Nephron (organoid): Measurements from ENCODE around the gene HPD.
A peak's percentile ranks its signal among the peaks of the same experiment; 100 is the strongest.
"Not testable (repeated sequence)": the region's sequence is repeated elsewhere in the genome, so short reads cannot be mapped to it uniquely, and the experiment has no call there.

Experiments
- H3K27ac Mint-ChIP-seq, 3 experiments: 2 replicates each; pipeline ENCODE4 v1.8.0; 2020; ENCODE audit warnings: mixed read lengths in 3 of 3, mild to moderate bottlenecking in 2 of 3, moderate library complexity in 1 of 3
- H3K27me3 Mint-ChIP-seq: 2 replicates; pipeline ENCODE4 v1.8.0; 2021; ENCODE audit warnings: low read depth, mild to moderate bottlenecking, moderate library complexity, mixed read lengths
- H3K36me3 Mint-ChIP-seq: 2 replicates; pipeline ENCODE4 v1.8.0; 2020; ENCODE audit warnings: low read depth, mixed read lengths
- H3K4me1 Mint-ChIP-seq: 2 replicates; pipeline ENCODE4 v1.8.0; 2020; ENCODE audit warnings: mixed read lengths
- H3K4me3 Mint-ChIP-seq, 3 experiments: 2 replicates each; pipeline ENCODE4 v1.8.0; 2020; ENCODE audit warnings: mild to moderate bottlenecking in 3 of 3, mixed read lengths in 3 of 3, moderate library complexity in 2 of 3
- H3K9me3 Mint-ChIP-seq: 2 replicates; pipeline ENCODE4 v1.8.0; 2020; ENCODE audit warnings: mixed read lengths
- TF ChIP-seq, protein P1 (sequence below), 3 experiments: fragments of 200-600 bp; sonication (generic); IDR thresholded peaks; one replicate each; pipeline ENCODE4 v1.5.0; 2021; ENCODE audit warnings: antibody characterized with exemption in 3 of 3; ENCODE audit not compliant: unreplicated experiment in 3 of 3

Gene HPD

DNA sequence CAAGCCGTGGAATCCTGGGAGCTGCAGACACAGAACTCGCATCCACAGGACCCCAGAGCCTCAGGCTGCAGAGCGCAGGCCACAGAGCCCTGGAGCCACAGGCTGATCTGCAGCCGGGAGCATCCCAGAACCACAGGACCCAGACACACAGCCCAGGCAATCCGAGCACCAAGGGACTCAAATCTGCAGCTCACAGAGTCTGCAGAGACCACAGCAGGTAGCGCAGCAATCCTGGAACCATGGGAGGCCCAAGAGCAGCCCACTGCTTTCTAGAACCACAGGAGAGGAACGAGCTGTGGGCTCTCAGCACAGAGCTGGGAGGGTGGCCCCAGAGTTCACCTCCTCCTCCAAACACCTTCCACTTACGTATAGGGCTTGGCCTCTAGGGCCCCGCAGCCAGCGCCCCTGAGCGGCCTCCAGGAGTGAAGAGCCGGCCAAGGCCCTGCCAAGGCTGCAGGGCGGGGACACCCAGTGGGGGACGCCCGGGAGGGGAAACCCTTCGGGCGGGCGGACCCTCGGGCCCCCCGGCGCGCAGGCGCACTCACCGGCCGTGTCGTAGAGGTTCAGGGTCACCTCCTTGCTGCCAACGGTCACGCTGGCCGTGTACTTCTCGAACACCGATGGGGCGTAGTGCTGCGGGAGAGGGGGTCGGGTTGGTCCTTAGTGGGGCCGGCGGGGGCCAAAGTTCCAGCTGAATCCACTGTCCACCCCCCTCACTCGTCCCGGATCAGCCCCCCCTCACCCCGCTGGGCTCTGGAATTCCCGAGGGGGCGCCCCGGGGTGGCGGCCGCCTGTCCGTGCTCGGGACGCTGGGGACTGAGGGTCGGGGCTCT lies 65.8 kb downstream of the HPD start:
- Mint-ChIP-seq H3K27ac (peak overlapping the region; percentile 48 to 83 (median 60)), H3K9me3 (no peaks in the 10 kb centered on the region), H3K4me1 (peaks cover 42% of the 10 kb centered on the region), H3K27me3 (peaks cover 7% of the 10 kb centered on the region), H3K4me3 (peak overlapping the region; percentile 79 to 84 (median 83)), H3K36me3 (peaks cover 11% of the 10 kb centered on the region)
- TF ChIP-seq, protein P1, sequence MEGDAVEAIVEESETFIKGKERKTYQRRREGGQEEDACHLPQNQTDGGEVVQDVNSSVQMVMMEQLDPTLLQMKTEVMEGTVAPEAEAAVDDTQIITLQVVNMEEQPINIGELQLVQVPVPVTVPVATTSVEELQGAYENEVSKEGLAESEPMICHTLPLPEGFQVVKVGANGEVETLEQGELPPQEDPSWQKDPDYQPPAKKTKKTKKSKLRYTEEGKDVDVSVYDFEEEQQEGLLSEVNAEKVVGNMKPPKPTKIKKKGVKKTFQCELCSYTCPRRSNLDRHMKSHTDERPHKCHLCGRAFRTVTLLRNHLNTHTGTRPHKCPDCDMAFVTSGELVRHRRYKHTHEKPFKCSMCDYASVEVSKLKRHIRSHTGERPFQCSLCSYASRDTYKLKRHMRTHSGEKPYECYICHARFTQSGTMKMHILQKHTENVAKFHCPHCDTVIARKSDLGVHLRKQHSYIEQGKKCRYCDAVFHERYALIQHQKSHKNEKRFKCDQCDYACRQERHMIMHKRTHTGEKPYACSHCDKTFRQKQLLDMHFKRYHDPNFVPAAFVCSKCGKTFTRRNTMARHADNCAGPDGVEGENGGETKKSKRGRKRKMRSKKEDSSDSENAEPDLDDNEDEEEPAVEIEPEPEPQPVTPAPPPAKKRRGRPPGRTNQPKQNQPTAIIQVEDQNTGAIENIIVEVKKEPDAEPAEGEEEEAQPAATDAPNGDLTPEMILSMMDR (IDR thresholded peaks at IDR 0.05; ENCODE audit: unreplicated experiment in 3 of 3): no peak

DNA sequence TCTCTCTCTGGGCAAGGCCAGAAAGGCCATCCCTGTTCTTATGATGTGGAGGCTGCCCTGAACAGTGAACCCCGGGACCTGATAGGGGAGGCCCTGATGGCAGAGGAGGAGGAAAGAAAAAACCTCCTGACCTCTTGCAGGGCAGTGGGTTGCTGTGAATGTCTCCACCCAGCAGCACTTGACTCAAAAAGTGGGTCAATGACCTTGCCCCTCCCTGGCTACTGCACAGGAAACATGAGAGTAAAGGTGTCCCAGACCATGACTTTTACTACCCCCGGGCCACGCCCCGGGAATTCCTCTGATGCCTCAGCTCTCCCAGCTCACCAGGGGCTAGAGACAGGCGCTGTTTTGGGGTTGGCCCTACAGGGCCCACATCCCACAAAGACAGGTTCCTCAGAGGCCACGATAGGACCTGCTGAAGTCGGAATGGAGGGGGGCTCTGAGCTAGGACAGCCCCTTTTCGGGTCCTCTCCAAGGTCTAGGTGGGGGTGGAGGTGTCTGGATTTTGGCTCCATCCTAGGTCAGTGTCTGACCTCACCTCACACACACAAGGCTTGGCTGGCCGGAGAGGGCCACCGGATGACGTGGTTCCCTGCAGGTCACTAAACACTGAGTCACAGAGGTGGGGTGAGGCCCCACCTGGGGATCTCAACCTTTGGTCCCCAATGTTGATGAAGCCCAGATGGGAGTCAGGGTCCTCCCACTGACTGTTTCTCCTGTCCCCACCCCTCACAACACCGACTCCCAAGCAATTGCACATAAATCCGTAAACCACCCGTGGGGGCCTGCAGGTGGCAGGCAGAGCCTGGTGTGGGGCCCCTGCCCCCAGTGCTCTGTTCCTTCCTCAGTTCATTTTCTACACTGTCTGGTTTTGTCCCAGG lies 66.7 kb downstream of the HPD start:
- Mint-ChIP-seq H3K27ac (peak overlapping the region; percentile 48 to 83 (median 60)), H3K4me1 (peaks cover 33% of the 10 kb centered on the region), H3K36me3 (peaks cover 5% of the 10 kb centered on the region), H3K4me3 (peak overlapping the region; percentile 79 to 84 (median 83)), H3K9me3 (no peaks in the 10 kb centered on the region), H3K27me3 (peaks cover 7% of the 10 kb centered on the region)
- TF ChIP-seq, protein P1 (IDR thresholded peaks at IDR 0.05; ENCODE audit: unreplicated experiment in 3 of 3): no peak

DNA sequence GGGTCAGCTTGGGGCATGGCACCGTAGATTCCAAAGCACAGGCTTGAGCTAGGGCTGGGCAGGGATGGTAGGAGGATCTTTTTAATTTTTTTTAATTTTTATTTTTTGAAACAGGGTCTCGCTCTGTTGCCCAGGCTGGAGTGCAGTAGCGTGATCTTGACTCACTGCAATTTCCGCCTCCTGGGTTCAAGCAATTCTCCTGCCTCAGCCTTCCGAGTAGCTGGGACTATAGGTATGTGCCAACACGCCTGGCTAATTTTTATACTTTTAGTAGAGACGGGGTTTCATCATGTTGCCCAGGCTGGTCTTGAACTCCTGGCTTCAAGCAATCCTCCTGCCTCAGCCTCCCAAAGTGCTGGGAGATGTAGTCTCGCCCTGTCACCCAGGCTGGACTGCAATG lies 67.9 kb downstream of the HPD start:
- H3K4me1 Mint-ChIP-seq: peaks cover 29% of the 10 kb centered on the region
- not testable (repeated sequence) for H3K4me3 Mint-ChIP-seq, H3K36me3 Mint-ChIP-seq, H3K27ac Mint-ChIP-seq, H3K9me3 Mint-ChIP-seq, H3K27me3 Mint-ChIP-seq

DNA sequence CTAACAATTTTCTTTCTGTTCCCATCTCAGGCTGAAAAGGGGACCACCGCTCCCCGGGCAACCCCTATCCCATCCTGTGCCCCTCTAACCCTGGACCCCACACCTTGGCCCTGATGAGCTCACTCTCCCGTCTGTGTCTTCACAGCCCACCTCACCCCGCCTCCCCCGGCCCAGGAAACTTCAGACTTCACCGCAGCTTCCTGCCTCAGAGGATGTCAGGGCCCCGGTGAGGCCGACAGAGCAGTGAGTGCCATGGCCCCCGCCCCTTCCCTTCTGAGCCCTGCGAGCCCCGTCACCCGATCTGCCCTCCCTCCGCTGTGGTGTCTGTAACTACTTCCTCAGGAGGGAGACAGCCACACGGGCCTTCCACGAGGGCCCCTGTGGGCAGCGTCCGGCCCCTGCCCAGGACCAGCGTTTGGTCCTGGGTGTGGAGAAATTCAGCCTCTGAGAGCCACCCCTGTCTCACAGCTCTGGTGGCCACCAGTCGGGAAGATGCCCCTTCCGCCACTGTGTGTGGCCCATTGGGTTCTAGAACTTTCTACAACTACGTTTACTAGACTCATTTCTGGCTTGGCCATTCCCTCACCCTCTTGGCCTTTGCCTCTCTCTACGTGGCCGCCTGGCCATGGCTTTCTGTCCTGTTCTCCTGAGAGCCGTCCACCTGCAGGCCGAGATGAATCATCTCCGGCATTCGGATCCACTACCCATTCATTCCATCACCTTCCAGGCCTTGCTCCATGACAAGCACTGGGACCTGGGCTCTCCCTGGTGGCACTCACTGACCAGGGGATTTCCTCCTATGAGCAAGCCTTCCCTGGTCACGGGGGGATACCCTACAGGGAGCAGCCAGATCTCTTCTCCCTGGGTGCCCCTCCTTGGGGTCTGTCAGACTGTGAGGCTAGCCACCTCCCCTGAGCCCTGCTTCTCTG lies 68.6 kb downstream of the HPD start:
- TF ChIP-seq, protein P1 (IDR thresholded peaks at IDR 0.05; ENCODE audit: unreplicated experiment in 3 of 3): no peak
- Mint-ChIP-seq H3K4me3 (peak overlapping the region in 1 of 3 experiments; percentile 2), H3K27ac (peak overlapping the region in 1 of 3 experiments; percentile 61), H3K9me3 (no peaks in the 10 kb centered on the region), H3K36me3 (peaks cover 2% of the 10 kb centered on the region), H3K4me1 (peaks cover 24% of the 10 kb centered on the region), H3K27me3 (peaks cover 7% of the 10 kb centered on the region)
